GM04503 (cell line): ENCODE data around the gene CCDC195.
"Not testable (repeated sequence)": the region's sequence is repeated elsewhere in the genome, so short reads cannot be mapped to it uniquely, and the experiment has no call there.

ENCODE experiments used
- DNase-seq: peaks from one replicate; pipeline ENCODE4 v3.0.0-alpha.2; 2012; ENCODE audit warnings: low read depth

CCDC195 gene

DNA sequence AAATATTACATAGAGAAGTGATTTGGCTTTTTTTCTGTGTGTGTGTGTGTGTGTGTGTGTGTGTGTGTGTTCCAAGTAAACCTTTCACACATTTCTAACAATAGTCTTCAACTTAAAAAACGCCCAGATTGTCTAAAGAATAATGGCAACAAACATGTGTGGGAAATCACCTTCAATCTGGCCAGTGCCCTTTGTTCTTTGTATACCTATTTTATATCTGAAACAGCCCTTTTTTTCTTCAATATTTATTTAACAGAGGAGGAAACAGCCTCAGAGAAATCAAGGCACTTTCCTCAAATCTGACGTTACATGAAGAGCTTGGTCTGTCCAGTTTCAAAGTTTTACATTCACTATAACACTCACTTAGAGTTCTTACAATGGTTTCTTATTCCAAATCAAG, 25.3 kb downstream of the CCDC195 start:
- no peak for DNase-seq

- DNase-seq, result no peak
Measured at GRCh38 chr2:224689539-224689938, 26.6 kb downstream of the CCDC195 start.

DNA sequence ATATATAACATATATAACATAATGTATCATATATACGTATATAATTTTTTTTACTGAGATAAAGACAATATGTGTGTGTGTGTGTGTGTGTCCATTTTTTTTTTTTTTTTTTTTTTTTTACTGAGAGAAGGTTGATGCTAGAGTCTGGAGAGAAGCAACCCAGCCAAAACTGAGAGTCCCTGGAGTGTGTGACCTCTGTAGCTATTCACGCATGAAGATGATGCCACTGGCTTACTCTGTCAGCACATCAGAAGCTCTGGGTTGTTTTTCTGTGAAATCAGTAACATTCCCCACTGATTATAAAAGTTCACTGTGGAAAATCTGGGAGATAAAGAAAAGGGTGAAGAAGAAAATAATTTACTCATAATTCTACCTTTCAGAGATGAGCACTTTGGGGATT, 27.2 kb downstream of the CCDC195 start:
- DNase-seq, result no peak

- DNase-seq, result no peak
Measured at GRCh38 chr2:224687156-224687555, 29.0 kb downstream of the CCDC195 start.

DNA sequence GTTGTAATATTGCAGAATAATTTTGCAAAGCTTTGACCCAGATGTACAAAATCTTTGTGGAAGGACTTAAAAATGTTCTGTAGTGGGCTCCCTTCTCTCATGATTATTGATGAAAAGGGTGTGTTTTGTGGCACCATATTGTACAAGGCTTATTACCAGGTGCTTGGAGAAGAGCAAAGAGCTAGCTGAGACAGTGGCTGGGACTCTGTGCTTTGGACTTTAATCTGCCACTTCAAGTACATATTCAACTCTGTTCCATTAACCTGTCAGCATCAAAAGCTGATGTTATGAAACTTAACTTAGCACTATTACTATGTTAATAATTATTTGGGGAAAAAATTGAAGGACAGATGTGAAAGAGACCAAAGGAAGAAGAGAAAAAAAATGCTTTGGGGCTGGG, 31.0 kb downstream of the CCDC195 start:
- no peak for DNase-seq

- no peak for DNase-seq
Measured at GRCh38 chr2:224682134-224682533, 34.0 kb downstream of the CCDC195 start.

GRCh38 chr2:224671731-224672130, 44.4 kb downstream of the CCDC195 start:
- no peak for DNase-seq

DNA sequence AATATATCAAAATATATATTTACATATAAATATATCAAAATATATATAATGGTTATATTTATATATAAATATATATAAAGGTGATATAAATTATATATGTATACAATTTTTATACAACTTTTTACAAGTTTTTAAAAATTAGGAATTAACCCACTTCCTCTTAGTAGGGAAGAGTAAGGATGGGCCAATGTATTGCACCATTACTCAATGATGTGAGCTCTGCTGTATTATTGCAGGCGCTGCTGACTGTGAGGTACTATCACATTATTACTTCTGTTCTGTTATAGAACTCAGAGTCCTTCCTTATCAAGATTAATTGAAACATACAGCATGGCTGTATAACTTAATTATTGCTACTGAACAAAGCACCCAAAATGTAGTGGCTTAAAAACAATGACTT, 46.0 kb downstream of the CCDC195 start:
- no peak for DNase-seq

DNA sequence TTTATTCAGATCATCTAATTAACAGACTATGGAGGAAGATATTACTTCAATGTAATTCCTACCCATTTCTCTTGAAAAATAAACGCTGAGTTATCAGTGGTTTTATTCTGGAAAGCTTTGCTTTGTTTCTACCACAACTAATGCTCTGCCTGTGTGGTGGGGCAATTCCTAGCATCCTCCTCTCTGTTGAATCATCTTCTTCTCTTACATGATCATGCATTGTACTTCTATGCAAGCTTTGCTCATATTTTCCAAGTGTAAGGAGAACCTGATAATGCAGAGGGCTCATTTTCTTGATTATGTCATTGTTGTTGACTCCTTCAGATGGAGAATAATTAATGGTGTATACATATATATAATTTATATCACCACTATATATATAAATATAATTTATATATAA, 46.7 kb downstream of the CCDC195 start:
- no peak for DNase-seq

- no peak for DNase-seq
Measured at GRCh38 chr2:224668123-224668909, 47.8 kb downstream of the CCDC195 start.

- no peak for DNase-seq
Measured at GRCh38 chr2:224666951-224667553, 49.1 kb downstream of the CCDC195 start.

GRCh38 chr2:224663322-224663721, 52.8 kb downstream of the CCDC195 start:
- not testable (repeated sequence) for DNase-seq

DNA sequence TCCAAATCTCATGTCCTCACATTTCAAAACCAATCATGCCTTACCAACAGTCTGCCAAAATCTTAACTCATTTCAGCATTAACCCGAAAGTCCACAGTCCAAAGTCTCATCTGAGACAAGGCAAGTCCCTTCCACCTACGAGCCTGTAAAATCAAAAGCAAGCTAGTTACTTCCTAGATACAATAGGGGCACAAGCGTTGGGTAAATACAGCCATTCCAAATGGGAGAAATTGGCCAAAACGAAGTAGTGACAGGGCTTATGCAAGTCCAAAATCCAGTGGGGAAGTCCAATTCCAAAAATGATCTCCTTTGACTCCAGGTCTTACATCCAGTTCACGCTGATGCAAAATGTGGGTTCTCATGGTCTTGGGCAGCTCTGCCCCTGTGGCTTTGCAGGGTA, 54.5 kb downstream of the CCDC195 start:
- not testable (repeated sequence) for DNase-seq

- DNase-seq, result no peak
Measured at GRCh38 chr2:224659714-224660113, 56.5 kb downstream of the CCDC195 start.

GRCh38 chr2:224658780-224659405, 57.3 kb downstream of the CCDC195 start:
- peak; percentile 77 for DNase-seq

DNA sequence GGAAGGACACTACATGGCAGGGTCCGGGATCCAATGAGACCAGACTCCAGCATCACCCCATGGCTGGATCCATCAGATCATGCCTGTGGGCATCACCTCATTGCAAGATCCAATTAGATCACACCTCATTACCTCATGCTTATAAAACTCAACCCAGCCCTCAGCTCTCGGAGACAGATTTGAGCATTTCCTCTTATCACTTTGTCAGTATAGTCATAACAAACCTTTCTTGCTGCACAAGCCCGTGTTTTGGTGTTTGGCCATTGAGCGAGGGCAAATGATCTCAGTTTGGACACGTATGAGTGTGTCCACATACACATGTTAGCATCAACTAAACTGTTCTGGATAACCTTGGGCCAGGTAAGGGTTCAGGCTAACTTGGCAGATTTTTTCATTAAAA, 58.8 kb downstream of the CCDC195 start:
- DNase-seq, result no peak

DNA sequence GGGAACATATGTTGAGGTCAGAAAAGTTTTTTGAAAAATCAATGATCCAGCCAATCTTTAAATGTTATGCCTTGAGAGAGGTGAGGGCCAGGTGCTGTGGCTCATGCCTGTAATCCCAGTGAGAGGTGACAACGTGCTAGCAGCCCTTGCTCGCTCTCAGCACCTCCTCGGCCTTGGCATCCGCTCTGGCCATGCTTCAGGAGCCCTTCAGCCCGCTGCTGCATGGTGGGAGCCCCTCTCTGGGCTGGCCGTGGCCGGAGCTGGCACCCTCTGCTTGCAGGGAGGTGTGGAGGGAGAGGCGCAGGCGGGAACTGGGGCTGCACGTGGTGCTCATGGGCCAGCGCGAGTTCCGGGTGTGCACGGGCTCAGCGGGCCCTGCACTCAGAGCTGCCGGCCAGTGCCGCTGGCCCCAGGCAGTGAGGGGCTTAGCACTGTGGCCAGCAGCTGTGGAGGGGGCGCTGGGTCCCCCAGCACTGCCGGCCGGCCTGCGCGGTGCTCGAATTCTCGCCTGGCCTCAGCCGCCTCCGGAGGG, 61.1 kb downstream of the CCDC195 start:
- DNase-seq, result no peak
